Urothelium cell line (cell line): ENCODE results near the gene XPO6.
A peak's percentile ranks its signal among the peaks of the same experiment; 100 is the strongest.

ENCODE experiments used
- DNase-seq: peaks from one replicate; pipeline ENCODE4 v3.0.0; 2011; ENCODE audit warnings: low spot score, mixed read lengths
- FAIRE-seq: peaks from 2 replicates; lab custom pipeline; 2011; peaks lifted over from hg19 to GRCh38; lab: Jason Lieb, UNC

XPO6 gene

GRCh38 chr16:28096983-28097899, 114.5 kb downstream of the XPO6 start:
- DNase-seq: no peak
- peak; percentile 5 for FAIRE-seq

- FAIRE-seq: no peak
Measured at GRCh38 chr16:28093385-28093725, 118.4 kb downstream of the XPO6 start.

GRCh38 chr16:28092721-28093384, 118.9 kb downstream of the XPO6 start:
- DNase-seq (no peak), FAIRE-seq (no peak)

More at GRCh38 chr16:28093385-28093725, 118.4 kb downstream of the XPO6 start:
- DNase-seq: no peak

- DNase-seq (no peak), FAIRE-seq (no peak)
Measured at GRCh38 chr16:28091656-28092055, 120.1 kb downstream of the XPO6 start.

GRCh38 chr16:28090646-28091377, 121.0 kb downstream of the XPO6 start:
- DNase-seq: peak; percentile 46
- FAIRE-seq: no peak

- DNase-seq (no peak), FAIRE-seq (no peak)
Measured at GRCh38 chr16:28089992-28090365, 121.8 kb downstream of the XPO6 start.

- FAIRE-seq (peak; percentile 99), DNase-seq (no peak)
Measured at GRCh38 chr16:28089205-28089991, 122.4 kb downstream of the XPO6 start.

- FAIRE-seq (no peak), DNase-seq (no peak)
Measured at GRCh38 chr16:28087675-28088300, 124.0 kb downstream of the XPO6 start.

- no peak for FAIRE-seq
- no peak for DNase-seq
Measured at GRCh38 chr16:28087140-28087660, 124.6 kb downstream of the XPO6 start.

GRCh38 chr16:28086186-28087139, 125.3 kb downstream of the XPO6 start:
- FAIRE-seq: no peak
- DNase-seq: no peak

GRCh38 chr16:28085389-28086171, 126.2 kb downstream of the XPO6 start:
- FAIRE-seq: no peak
- DNase-seq: no peak

- DNase-seq (no peak), FAIRE-seq (no peak)
Measured at GRCh38 chr16:28084209-28084608, 127.6 kb downstream of the XPO6 start.

- FAIRE-seq (no peak), DNase-seq (no peak)
Measured at GRCh38 chr16:28082624-28083023, 129.1 kb downstream of the XPO6 start.

GRCh38 chr16:28081391-28081968, 130.3 kb downstream of the XPO6 start:
- FAIRE-seq: no peak

GRCh38 chr16:28078261-28078660, 133.5 kb downstream of the XPO6 start:
- DNase-seq (no peak), FAIRE-seq (no peak)

More at GRCh38 chr16:28081391-28081968, 130.3 kb downstream of the XPO6 start:
- no peak for DNase-seq

GRCh38 chr16:28073836-28074235, 137.9 kb downstream of the XPO6 start:
- DNase-seq: no peak
- FAIRE-seq: no peak

- no peak for DNase-seq
- no peak for FAIRE-seq
Measured at GRCh38 chr16:28072087-28072486, 139.7 kb downstream of the XPO6 start.
